Left lobe of liver (tissue), 2 donors: ENCODE measurements around the gene SMIM29. TPM values are rescaled to one million over a fixed set of nuclear protein-coding genes. Genes with fewer than 3 reads are reported as not detected.
"Not testable (repeated sequence)": the region's sequence is repeated elsewhere in the genome, so short reads cannot be mapped to it uniquely, and the experiment has no call there.

ENCODE experiments used
- ATAC-seq: fragments of 200-7000 bp; cut with Tn5 transposase; one replicate; pipeline ENCODE4 v1.9.1; 2020; ENCODE audit warnings: mild to moderate bottlenecking, moderate library complexity
- DNase-seq: peaks from one replicate; pipeline ENCODE4 v3.0.0-alpha.2; 2020; ENCODE audit warnings: low spot score
- total RNA-seq: library from RNA; stranded (reverse); gene quantifications from one replicate; pipeline ENCODE4 v1.2.1, GENCODE V29; 2021
- donor health status: DM: no; HTN: no; CAD: no; lungs with moderate emphysema.
- donor health status: DM: no; HTN: yes; CAD: no.

The SMIM29 gene
- total RNA-seq, 1 donor from 2014 or later: 6.4 TPM

- DNase-seq, ATAC-seq: not testable (repeated sequence)
Observed at GRCh38 chr6:34269132-34269531, 20.3 kb upstream of the SMIM29 start.

GRCh38 chr6:34267746-34268145, 18.9 kb upstream of the SMIM29 start:
- no peak for DNase-seq
- no peak for ATAC-seq

GRCh38 chr6:34263484-34263883, 14.7 kb upstream of the SMIM29 start:
- not testable (repeated sequence) for ATAC-seq, DNase-seq

- ATAC-seq (no peak), DNase-seq (no peak)
Observed at GRCh38 chr6:34260576-34261267, 11.9 kb upstream of the SMIM29 start.

GRCh38 chr6:34259529-34260069, 10.8 kb upstream of the SMIM29 start:
- ATAC-seq (no peak), DNase-seq (no peak)

GRCh38 chr6:34252395-34252794, 3.6 kb upstream of the SMIM29 start:
- not testable (repeated sequence) for DNase-seq, ATAC-seq

- DNase-seq (no peak), ATAC-seq (peak; percentile 44)
Observed at GRCh38 chr6:34249469-34250261, 859 bp upstream of the SMIM29 start.

GRCh38 chr6:34248198-34248726, 544 bp downstream of the SMIM29 start:
- DNase-seq (peak; percentile 73), ATAC-seq (peak; percentile 61)

GRCh38 chr6:34247481-34248197, 1.2 kb downstream of the SMIM29 start:
- DNase-seq: no peak
- no peak for ATAC-seq

- DNase-seq (no peak), ATAC-seq (no peak)
Observed at GRCh38 chr6:34246563-34247391, 2.0 kb downstream of the SMIM29 start.

- ATAC-seq (no peak), DNase-seq (no peak)
Observed at GRCh38 chr6:34246249-34246562, 2.6 kb downstream of the SMIM29 start.

GRCh38 chr6:34245761-34246140, 3.1 kb downstream of the SMIM29 start:
- ATAC-seq, DNase-seq: not testable (repeated sequence)

- not testable (repeated sequence) for DNase-seq, ATAC-seq
Observed at GRCh38 chr6:34245032-34245760, 3.6 kb downstream of the SMIM29 start.

GRCh38 chr6:34243901-34244884, 4.6 kb downstream of the SMIM29 start:
- DNase-seq (peak; percentile 43), ATAC-seq (no peak)

GRCh38 chr6:34243131-34243771, 5.6 kb downstream of the SMIM29 start:
- no peak for ATAC-seq

GRCh38 chr6:34242252-34243130, 6.3 kb downstream of the SMIM29 start:
- peak; percentile 39 for DNase-seq
- no peak for ATAC-seq

More at GRCh38 chr6:34243131-34243771, 5.6 kb downstream of the SMIM29 start:
- peak; percentile 33 for DNase-seq
